Psoas muscle (tissue), 8 donors: ENCODE measurements around the gene C19orf73. TPM values are rescaled to one million over a fixed set of nuclear protein-coding genes. Genes with fewer than 3 reads are reported as not detected.

ENCODE experiments used
- ATAC-seq, 4 donors: fragments of 200-7000 bp; cut with Tn5 transposase; one replicate each; pipeline ENCODE4 v1.9.1; 2020; ENCODE audit warnings: moderate library complexity in 3 of 4, mild to moderate bottlenecking in 2 of 4
- DNase-seq, 2 donors: peaks; one replicate each; pipeline ENCODE4 v3.0.0-alpha.2; 2020
- H3K27ac ChIP-seq: fragments of 200-600 bp; one replicate; pipeline ENCODE4 v1.8.0; 2022
- H3K27me3 ChIP-seq, 3 donors: fragments of 200-600 bp in 1 of 3; one replicate each; pipeline versions ENCODE4 v1.6.1 to v1.8.0; 2013 to 2022; ENCODE audit warnings: low read length in 2 of 3, mild to moderate bottlenecking in 2 of 3, moderate library complexity in 1 of 3; ENCODE audit not compliant: insufficient read depth in 3 of 3
- H3K36me3 ChIP-seq, 2 donors: fragments of 200-600 bp in 1 of 2; one replicate each; pipeline versions ENCODE4 v1.6.1 to v1.8.0; 2013 to 2022; ENCODE audit warnings: low read depth in 1 of 2, mild to moderate bottlenecking in 1 of 2, moderate library complexity in 1 of 2; ENCODE audit not compliant: insufficient read depth in 1 of 2
- H3K4me1 ChIP-seq: fragments of 200-600 bp; one replicate; pipeline ENCODE4 v1.8.0; 2022
- H3K4me3 ChIP-seq: fragments of 200-600 bp; one replicate; pipeline ENCODE4 v1.8.0; 2022; ENCODE audit warnings: mild to moderate bottlenecking
- H3K9me3 ChIP-seq: fragments of 200-600 bp; one replicate; pipeline ENCODE4 v1.8.0; 2022
- CTCF ChIP-seq: fragments of 200-600 bp; IDR thresholded peaks from one replicate; pipeline ENCODE4 v1.8.0; 2022; ENCODE audit warnings: antibody characterized with exemption
- WGBS, 3 donors: extraction: QIAGEN DNeasy Blood & Tissue Kit; methylation state at CpG; one replicate each; pipeline versions ENCODE4 v1.1.6 to v1.1.7; 2013; 5-methylcytosine and 5-hydroxymethylcytosine counted together
- intact Hi-C, 2 donors: fragments of 100-400 bp; cut with DNase I; formaldehyde crosslinking; loops; one replicate each; pipeline versions ENCODE4 v1.11.0 to v1.14.2; 2022
- long read RNA-seq, 2 donors: library from polyadenylated mRNA; unstranded; transcript quantifications; one replicate each; pipeline ENCODE4 v2.0.0, GENCODE V29; 2021
- polyA plus RNA-seq, 3 donors: library from polyadenylated mRNA; stranded (reverse); fragments of 200-250 nt; gene quantifications; one replicate each; pipeline ENCODE4 v1.2.3, GENCODE V29; 2013
- total RNA-seq, 4 donors: library from RNA; stranded (reverse); fragmentation: NEBNext Ultra II Directional in 2 of 4; extraction: Animal tissue kit (Norgen Biotek cat#: 25700) in 2 of 4; gene quantifications; one replicate each; pipeline versions ENCODE4 v1.2.1 to v1.2.4, GENCODE V29; 2021 to 2023
- donor health status: healthy with polysubstance abuse.
- donor health status: DM: no; HTN: no; CAD: no; lungs with moderate emphysema.
- donor health status: Bipolar disorder and iron deficiency.
- donor health status: healthy.
- donor health status: DM: yes; HTN: yes; CAD: no.
- donor health status: DM: no; HTN: no; CAD: no.
- donor health status: DM: no; HTN: no; CAD: no.
- donor health status: DM: yes; HTN: yes; CAD: no.

C19orf73 gene
- 1 to 10 TPM in 2 of 4 donors, under 1 TPM in 2; 0.54 to 1.6 (median 1.2) TPM for total RNA-seq
- polyA plus RNA-seq, result 1 to 10 TPM; 1.7 to 1.9 (median 1.9) TPM
- long read RNA-seq, donor 1, result 0 reads
- long read RNA-seq, donor 2, result 0 reads

DNA sequence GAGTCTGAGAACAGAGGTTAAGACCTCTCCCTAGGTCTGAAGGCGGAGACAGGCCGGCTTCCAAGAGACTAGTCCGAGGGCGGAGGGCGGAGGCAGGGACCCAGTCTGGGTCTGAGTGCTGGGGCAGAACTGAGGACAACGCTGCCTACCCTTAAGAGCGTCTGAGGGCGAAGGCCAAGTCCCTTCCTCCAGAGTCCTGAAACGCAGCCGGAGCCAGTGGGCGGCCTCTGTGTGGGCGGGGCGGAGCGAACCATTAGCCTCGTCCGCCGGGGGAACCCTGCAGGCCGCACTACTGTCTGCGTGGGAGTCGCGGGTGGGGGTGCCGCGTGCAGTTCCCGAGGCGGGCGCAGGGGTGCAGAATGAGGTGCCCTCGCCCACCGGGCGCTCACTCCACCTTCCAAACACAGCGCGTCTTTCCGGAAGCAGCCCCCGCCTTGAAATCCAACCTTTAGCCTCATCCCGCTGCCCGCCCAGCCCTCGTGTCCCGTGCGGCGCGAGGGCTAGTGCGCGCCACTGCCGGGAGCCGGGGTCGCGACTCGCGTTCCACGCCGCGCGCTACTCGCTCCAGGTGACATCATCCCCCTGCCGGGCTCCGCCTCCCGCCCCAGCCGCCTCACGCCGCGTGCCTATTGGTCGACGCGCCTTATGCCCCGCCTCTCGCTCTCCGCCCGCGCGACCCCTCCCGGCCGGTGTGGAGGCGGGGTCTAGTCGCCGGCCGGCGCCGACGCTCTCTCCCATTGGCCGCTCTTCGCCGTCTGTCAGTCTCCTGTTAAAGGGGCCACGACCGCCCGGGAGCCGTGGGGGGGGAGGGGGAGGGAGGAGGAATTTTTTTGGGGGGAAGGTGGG, at the start of gene C19orf73:
TSS of gene C19orf73 (minus strand) at position 579 of the 846 bp plus-strand sequence. CDS start at position 458, 121 bp downstream.
- Histone ChIP-seq H3K4me1 (peaks cover 27% of the 10 kb centered on the region), H3K9me3 (no peaks in the 10 kb centered on the region), H3K27me3 (no peaks in the 10 kb centered on the region), H3K4me3 (peak within 1 kb of the TSS; percentile 85), H3K27ac (peak within 1 kb of the TSS; percentile 98), H3K36me3 (no peaks in the 10 kb centered on the region)
- no peak for TF ChIP-seq CTCF
- peak; percentile 95 to 98 for DNase-seq
- intact Hi-C loops, result loop anchor here (5.0 kb wide), 1 partner anchor 34 kb away; no protein-coding TSS in a partner anchor
- 1% methylated on average over 54 to 85 of the region's 85 CpGs for WGBS, 3 donors
- ATAC-seq, result peak; percentile 91 to 94 (median 93)

DNA sequence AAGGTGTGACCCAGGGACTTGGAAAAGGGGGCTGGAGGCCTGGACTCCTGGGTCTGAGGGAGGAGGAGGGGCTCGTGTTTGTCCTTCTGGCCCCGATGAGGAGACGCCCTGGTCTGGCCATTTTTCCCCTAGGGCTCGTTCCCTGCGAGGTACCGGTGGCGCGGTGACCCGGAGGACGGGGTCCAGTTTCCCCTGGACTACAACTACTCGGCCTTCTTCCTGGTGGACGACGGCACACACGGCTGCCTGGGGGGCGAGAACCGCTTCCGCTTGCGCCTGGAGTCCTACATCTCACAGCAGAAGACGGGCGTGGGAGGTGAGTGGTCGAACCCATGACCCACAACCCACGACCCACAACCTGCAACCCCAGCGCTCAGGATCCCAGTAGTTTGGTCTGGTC, 49.5 kb upstream of the C19orf73 start:
- Histone ChIP-seq H3K27me3 (no peaks in the 10 kb centered on the region), H3K36me3 (peaks cover 2 to 53% of the 10 kb centered on the region in 2 donors), H3K4me1 (peaks cover 21% of the 10 kb centered on the region), H3K27ac (no peak overlapping the region), H3K4me3 (no peak overlapping the region), H3K9me3 (no peaks in the 10 kb centered on the region)
- TF ChIP-seq CTCF, result no peak
- ATAC-seq (no peak), DNase-seq (no peak)
- 90 to 92% (median 92%) methylated on average over 23 of the region's 23 CpGs for WGBS, 3 donors
- intact Hi-C loops, result loop anchor here in 1 of 2 donors (5.0 kb wide), 1 partner anchor 34 kb away; no protein-coding TSS in a partner anchor

DNA sequence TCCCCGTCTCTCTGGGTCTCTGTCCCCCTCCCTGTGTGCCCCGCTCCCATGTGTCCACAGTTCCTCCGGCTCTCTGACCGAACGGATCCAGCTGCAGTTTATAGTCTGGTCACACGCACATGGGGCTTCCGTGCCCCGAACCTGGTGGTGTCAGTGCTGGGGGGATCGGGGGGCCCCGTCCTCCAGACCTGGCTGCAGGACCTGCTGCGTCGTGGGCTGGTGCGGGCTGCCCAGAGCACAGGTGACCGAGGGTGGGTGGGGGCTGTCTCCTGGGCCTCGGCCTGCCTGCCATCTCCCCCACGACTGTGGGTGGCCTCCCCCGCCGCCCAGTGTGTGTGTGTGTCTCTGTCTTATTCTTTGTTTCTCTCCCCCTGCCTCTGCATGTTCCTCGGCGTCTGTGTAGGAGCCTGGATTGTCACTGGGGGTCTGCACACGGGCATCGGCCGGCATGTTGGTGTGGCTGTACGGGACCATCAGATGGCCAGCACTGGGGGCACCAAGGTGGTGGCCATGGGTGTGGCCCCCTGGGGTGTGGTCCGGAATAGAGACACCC, 49.0 kb upstream of the C19orf73 start:
- Histone ChIP-seq H3K27me3 (no peaks in the 10 kb centered on the region), H3K27ac (no peak overlapping the region), H3K4me3 (no peak overlapping the region), H3K36me3 (peaks cover 2 to 48% of the 10 kb centered on the region in 2 donors), H3K4me1 (peaks cover 24% of the 10 kb centered on the region), H3K9me3 (no peaks in the 10 kb centered on the region)
- no peak for DNase-seq
- TF ChIP-seq CTCF, result no peak
- intact Hi-C loops, result loop anchor here in 1 of 2 donors (5.0 kb wide), 1 partner anchor 34 kb away; no protein-coding TSS in a partner anchor
- WGBS, 3 donors, result 77 to 84% (median 81%) methylated on average over 23 to 25 of the region's 25 CpGs
- no peak for ATAC-seq

DNA sequence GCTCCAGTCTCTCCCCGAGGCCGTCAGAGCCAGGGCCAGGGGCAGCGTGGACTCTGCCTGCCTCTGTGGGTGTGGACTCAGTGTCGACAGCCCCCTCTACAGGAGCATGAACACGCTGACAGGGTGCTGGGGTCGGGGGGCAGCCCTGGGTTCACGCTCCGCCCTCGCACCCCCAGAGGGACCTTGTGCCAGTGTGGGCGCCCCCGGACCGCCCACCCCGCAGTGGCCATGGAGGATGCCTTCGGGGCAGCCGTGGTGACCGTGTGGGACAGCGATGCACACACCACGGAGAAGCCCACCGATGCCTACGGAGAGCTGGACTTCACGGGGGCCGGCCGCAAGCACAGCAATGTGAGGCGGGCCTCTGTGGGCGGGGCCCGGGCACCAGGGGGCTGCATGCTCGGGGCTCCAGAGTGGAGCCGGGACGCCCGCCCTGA, 46.9 kb upstream of the C19orf73 start:
- no peaks in the 10 kb centered on the region for H3K27me3 ChIP-seq
- DNase-seq (peak in 1 of 2 donors; percentile 55), ATAC-seq (peak; percentile 31 to 65 (median 54))
- H3K27ac ChIP-seq, result peak overlapping the region; percentile 91
- peaks cover 31% of the 10 kb centered on the region for H3K4me1 ChIP-seq
- no peaks in the 10 kb centered on the region for H3K9me3 ChIP-seq
- peaks cover 0 to 28% of the 10 kb centered on the region in 2 donors for H3K36me3 ChIP-seq
- peak overlapping the region; percentile 53 for H3K4me3 ChIP-seq
- TF ChIP-seq CTCF, result no peak
- 34 to 44% (median 42%) methylated on average over 17 to 30 of the region's 30 CpGs for WGBS, 3 donors
- intact Hi-C loops, result loop anchor here in 1 of 2 donors (5.0 kb wide), 1 partner anchor 36 kb away; no protein-coding TSS in a partner anchor
